Tongue (tissue), 2 donors: ENCODE data around the gene QPRT. TPM values are rescaled to one million over a fixed set of nuclear protein-coding genes. Genes with fewer than 3 reads are reported as not detected.
"Not testable (repeated sequence)": the region's sequence is repeated elsewhere in the genome, so short reads cannot be mapped to it uniquely, and the experiment has no call there.

ENCODE experiments used
- DNase-seq: peaks from one replicate; pipeline ENCODE4 v3.0.0-alpha.2; 2015
- total RNA-seq: library from RNA; depleted of rRNA; stranded (reverse); fragments of >200 nt; gene quantifications from one replicate; pipeline ENCODE4 v1.2.3, GENCODE V29; 2014

Gene QPRT
- total RNA-seq, 1 donor from 2014 or later = 24.9 TPM

DNA sequence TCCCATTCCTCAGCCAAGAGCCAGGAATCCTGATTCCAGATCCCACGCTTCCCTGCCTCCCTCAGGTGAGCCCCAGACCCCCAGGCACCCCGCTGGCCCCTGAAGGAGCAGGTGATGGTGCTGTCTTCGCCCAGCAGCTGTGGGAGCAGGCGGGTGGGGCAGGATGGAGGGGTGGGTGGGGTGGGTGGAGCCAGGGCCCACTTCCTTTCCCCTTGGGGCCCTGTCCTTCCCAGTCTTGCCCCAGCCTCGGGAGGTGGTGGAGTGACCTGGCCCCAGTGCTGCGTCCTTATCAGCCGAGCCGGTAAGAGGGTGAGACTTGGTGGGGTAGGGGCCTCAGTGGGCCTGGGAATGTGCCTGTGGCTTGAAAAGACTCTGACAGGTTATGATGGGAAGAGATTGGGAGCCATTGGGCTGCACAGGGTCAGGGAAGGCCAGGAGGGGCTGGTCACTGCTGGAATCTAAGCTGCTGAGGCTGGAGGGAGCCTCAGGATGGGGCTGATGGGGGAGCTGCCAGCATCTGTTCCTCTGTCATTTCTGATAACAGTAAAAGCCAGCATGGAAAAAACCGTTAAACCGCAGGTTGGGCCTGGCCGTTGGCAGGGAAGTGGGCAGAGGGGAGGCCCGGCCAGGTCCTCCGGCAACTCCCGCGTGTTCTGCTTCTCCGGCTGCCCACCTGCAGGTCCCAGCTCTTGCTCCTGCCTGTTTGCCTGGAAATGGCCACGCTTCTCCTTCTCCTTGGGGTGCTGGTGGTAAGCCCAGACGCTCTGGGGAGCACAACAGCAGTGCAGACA lies 15.8 kb upstream of the QPRT start, which contains the start of gene SPN:
SPN (plus strand) TSS at position 232 of the 791 bp plus-strand sequence; CDS start at position 714, 482 bp downstream.
- DNase-seq = no peak

DNA sequence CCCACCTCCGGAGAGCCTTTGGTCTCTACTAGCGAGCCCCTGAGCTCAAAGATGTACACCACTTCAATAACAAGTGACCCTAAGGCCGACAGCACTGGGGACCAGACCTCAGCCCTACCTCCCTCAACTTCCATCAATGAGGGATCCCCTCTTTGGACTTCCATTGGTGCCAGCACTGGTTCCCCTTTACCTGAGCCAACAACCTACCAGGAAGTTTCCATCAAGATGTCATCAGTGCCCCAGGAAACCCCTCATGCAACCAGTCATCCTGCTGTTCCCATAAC lies 15.2 kb upstream of the QPRT start:
- no peak for DNase-seq

GRCh38 chr16:29664091-29664921 lies 14.7 kb upstream of the QPRT start:
- no peak for DNase-seq

DNA sequence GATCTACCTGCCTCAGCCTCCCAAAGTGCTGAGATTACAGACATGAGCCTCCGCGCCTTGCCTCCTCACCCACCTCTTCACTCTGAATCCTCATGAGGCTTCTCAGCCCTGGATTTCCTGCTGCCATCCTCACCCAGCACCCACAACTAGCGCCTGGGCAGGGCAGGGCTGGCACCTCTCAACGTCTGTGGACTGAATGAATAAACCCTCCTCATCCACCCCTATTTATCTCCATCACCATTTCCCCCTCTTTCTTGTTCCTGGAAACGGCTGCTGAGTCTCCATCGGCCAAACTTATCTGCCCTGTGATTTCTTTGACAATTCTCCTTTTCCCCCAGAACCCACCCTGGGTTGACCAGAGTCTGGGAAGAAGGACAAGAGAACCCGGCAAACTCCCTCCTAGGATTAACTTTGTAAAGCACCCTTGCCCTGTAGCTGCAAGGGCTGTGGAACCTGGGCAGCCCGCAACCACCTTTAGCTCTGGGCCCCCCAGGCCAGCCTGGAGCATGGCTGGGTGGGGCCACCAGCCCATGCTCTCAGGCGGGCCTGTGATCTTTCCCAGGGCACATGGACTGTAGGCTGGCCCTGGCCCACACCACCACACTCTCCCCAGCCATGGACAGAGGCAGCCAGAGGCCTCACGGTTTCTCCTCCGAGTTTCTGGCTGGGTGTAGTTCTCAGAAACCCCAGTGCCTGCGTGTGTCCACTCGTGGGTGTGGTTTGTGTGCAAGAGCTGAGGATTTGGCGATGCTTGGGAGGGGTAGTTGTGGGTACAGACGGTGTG lies 13.5 kb upstream of the QPRT start:
- DNase-seq = no peak

DNA sequence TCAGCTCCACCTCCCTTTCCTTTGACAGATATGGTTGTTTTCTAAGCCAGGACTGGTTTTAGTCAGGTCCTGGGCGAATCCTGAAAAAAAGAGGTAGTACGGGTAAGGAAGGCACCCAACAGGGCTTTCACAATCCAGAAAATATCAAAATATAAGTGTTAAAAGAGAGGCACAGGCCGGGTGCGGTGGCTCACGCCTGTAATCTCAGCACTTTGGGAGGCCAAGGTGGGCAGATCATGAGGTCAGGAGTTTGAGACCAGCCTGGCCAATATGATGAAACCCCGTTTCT lies 11.7 kb upstream of the QPRT start:
- DNase-seq = not testable (repeated sequence)

DNA sequence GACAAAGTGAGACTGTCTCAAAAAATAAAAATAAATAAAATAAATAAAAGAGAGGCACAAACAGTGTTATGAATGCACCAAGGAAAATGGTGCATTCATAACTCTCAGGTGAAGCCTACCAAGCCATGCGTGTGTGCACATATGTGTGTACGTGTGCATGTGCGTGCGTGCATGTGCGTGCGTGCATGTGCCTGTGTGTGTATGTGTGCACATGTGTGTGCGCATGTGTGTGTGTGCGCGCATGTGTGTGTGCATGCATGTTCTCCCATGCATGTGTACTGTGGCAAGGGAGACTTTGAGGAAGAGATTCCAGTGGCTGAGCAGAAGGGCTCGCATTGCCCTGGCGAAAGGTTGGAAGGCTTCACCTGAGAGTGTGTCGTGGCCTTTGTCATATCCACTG lies 11.2 kb upstream of the QPRT start:
- DNase-seq = no peak

DNA sequence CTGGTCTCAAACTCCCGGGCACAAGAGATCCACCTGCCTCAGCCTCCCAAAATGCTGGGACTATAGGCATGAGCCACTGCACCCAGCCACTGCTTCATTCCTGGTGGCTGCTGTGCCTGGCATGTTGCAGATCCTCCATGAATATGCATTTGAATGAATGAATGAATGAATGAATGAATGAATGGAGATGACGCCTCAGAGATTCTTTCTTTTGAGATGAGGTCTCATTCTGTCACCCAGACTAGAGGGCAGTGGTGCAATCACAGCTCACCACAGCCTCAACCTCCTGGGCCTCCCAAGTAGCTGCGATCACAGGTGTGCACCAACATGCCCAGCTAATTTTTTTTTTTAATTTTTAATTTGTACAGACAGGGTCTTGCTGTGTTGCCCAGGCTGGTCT lies 10.7 kb upstream of the QPRT start:
- DNase-seq = no peak

DNA sequence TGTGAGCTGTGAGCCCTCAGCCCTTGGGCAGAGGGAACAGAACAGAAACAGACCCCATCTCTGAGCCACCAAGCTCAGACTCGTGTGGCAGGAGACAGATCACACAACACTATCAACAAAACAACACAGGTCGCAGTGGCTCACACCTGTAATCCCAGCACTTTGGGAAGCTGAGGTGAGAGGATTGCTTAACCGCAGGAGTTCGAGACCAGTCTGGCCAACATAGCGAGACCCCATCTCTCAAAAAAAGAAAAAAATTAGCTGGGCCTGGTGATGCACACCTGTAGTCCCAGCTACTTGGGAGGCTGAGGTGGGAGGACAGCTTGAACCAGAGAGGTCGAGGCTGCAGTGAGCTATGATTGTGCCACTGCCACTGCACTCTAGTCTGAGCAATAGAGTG lies 5.5 kb upstream of the QPRT start:
- no peak for DNase-seq

GRCh38 chr16:29674188-29674587 lies 4.8 kb upstream of the QPRT start:
- peak; percentile 92 for DNase-seq

DNA sequence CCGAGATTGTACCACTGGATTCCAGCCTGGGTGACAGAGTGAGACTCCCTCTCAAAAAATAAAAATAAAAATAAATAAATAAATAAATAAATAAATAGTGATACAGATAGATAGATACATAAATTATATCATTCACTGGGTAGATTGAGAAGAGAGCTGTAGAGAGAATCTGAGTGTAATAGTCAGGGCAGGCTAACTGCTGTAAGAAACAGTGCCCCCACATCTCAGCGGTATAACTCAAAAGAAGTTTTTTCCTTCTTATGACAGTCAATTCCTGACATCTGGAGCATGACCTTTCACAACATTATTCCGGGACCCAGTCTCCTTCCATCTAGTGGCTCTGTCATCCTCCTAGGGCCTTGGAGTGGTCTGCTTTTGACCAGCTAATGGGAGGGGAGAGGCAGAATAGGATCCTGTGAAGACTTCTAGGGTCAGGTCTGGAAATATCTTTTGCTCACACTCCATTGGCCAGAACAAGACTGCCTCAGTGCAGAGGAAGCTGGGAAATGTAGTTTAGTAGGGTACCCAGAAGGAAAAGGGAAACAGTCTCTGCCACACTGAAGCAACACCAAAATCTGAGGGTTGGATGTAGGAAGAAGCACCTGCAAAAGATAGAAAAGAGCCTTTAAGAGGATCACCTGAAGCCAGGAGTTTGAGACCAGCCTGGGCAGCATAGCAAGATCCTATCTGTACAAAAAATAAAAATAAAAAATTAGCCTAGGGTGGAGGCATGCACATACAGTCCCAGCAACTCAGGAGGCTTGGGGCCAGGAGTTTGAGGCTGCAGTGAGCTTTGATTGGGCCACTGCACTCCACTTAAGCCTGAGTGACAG lies 3.0 kb upstream of the QPRT start:
- DNase-seq = peak; percentile 53

GRCh38 chr16:29676989-29677785 lies 1.8 kb upstream of the QPRT start:
- no peak for DNase-seq

DNA sequence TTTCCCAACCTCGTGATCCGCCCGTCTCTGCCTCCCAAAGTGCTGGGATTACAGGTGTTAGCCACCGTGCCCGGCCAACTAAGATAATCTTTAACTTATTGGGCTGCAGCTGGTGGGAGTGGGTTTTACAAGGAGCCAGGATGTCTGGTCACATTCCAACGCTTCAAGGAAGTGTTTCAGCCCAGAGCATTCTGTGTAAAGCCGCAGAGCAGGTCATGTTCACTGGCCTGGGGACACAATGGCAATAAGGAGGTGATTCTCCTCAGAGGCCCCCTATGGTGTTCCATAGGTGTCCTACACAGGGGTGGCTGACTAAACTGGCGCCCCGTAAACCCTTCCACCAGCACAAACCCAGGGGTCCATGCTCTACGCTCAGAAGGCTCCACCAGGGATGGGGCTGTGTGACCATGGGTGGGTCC lies 1.2 kb downstream of the QPRT start:
- no peak for DNase-seq

GRCh38 chr16:29683543-29684090 lies 4.6 kb downstream of the QPRT start:
- DNase-seq = no peak

- DNase-seq = no peak
Measured at GRCh38 chr16:29684679-29685078, 5.7 kb downstream of the QPRT start.

DNA sequence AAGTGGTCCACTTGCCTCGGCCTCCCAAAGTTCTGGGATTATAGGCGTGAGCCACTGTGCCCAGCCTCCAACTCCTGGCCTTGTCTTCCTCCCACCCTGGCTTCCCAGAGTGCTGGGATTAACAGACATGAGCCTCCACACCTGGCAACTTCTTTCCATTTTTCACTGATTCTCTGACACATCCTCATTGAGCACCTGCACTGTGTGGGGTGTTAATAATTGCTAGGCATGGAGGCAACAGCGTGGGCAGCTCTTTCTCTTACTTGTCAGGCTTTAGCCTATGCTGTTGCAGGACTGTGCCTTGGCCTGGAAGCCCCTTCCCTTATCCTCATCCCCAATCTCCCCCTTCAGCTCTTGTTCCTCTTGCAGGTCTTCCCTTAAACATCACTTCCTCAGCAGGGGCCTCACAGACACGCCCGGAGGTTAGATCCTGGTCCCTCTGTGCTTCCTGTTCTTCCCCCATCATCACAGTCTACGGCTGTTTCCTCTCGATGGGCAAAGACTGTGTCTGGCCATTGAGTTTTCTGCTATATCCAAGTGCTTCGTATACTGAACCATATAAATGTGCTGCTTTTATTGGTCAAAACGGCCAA lies 7.9 kb downstream of the QPRT start:
- no peak for DNase-seq

GRCh38 chr16:29687755-29688154 lies 8.8 kb downstream of the QPRT start:
- no peak for DNase-seq

DNA sequence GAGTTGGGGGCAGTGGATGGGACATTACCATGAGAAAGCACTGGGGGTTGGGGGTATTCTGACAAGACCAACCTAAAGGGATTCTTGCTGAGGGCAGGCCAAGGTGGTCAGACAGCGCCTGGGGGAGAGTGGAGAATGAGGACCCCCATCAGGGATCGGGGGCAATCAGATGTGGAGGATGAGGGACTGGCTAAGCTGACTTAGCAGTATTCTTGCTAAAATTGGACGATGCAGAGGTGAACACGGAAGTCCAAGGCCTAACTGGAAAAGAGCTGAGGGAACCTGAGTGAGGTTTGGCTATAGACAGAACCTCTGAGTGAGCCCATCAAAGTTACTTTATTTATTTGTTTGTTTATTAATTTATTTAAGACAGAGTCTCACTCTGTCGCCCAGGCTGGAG lies 9.2 kb downstream of the QPRT start:
- DNase-seq = no peak

GRCh38 chr16:29689490-29690351 lies 10.7 kb downstream of the QPRT start:
- not testable (repeated sequence) for DNase-seq

- not testable (repeated sequence) for DNase-seq
Measured at GRCh38 chr16:29692606-29693005, 13.6 kb downstream of the QPRT start.
